Measurements from ENCODE around the gene ATXN3L.

GRCh38 chrX:13293700-13294099, 26.2 kb downstream of the ATXN3L start:
- TF ChIP-seq CTCF (IDR thresholded peaks at IDR 0.05) = no peak
- no peak for TF ChIP-seq POLR2A (IDR thresholded peaks at IDR 0.05; ENCODE audit: low read depth)
- no peak for TF ChIP-seq POLR2AphosphoS5 (IDR thresholded peaks at IDR 0.05)
- no peak for TF ChIP-seq EP300 (IDR thresholded peaks at IDR 0.05)
